GM18870 (cell line): Measurements from ENCODE around the gene MRPL34.

ENCODE experiments used
- ATAC-seq: cut with Tn5 transposase; IDR thresholded peaks from one replicate; pipeline ENCODE4 v1.9.1; 2021; ENCODE audit warnings: moderate library complexity; ENCODE audit not compliant: unreplicated experiment

Gene MRPL34

GRCh38 chr19:17327654-17328516, 22.2 kb downstream of the MRPL34 start:
- no peak for ATAC-seq

DNA sequence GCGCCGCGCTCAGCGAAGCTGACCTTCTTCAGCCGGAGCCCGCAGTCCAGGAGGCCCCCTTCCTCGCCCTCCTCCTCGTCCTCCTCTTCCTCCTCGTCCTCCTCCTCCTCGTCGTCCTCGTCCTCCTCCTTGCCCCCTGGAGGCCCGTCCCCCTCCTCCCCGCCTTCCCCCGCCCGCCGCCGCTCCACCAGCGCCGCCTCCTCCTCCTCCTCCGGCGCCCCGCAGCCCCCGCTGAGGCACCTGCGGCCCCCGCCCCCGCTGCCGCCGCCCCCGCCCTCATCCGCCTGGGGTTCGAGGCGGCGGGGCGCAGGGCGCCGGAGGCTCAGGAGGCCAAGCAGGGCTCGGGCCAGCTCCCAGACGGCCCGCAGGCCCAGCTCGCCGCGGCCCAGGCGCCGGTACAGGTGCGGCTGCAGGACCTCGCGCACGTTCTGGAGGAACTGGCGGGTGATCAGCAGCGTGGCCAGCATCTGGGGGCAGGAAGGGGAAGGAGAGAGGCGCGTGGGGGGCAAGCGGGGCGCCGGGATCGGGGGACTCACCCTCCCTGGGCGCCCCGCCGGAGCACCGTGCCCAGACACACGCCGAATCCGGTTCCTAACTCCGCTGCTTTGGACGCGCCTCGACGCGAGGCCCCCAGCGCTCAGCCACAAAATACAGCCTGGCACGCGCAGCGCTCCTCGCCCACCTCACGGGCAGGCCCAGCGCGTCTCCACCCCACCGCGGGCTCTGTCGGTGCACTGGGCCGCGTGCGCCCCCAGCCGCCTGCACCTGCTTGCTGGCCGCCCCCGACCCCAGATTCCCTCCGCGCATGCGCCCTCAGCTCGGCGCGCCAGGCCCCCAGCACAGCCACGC, 23.1 kb downstream of the MRPL34 start:
- ATAC-seq: no peak

DNA sequence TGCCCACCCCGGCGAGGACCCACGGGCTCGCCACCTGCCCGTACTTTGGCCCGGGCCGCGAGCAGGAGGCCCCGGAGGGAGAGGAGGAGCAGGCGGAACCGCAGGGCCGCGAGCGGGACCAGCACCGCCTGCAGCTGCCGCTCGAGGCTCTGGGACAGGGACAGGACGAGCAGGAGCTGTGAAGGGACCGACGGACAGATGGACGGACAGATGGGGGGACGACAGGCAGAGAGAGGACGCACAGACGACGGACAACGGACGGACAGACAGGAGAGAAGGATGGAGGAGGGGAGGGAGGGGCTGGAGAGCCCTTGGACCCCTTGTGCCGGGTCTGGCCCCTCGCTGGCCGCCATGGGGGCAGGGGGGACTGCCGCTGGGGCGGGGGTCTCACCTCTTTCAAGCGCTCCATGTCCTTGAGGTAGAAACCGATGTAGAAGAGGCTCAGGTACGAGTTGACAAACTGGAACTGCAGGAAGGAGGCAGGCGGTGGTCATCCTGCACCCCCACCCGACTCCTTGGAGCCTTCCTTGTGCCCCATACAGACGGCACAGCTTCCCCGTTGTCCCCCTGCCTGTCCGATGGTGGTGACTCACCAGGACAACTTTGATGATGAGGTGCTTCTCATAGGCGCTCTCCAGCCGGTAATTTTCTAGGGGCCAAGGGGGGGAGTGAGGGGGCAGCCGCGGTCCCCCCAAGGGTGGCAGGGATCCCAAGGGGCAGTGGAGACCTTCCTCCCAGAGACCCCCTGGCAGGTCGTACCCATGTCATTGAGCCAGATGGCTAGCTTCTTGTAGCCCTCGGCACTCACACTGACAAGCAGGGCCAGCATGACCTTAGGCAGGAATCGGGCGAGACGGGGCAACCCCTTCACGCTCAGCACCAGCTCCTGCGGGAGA, 23.9 kb downstream of the MRPL34 start:
- ATAC-seq: no peak

GRCh38 chr19:17330262-17331044, 24.8 kb downstream of the MRPL34 start:
- no peak for ATAC-seq

GRCh38 chr19:17331045-17331558, 25.4 kb downstream of the MRPL34 start:
- ATAC-seq: no peak

- ATAC-seq: no peak
These were observed 26.6 kb downstream of the MRPL34 start for GRCh38 chr19:17332360-17332676.

- no peak for ATAC-seq
These were observed 27.3 kb downstream of the MRPL34 start for GRCh38 chr19:17332677-17333581.

DNA sequence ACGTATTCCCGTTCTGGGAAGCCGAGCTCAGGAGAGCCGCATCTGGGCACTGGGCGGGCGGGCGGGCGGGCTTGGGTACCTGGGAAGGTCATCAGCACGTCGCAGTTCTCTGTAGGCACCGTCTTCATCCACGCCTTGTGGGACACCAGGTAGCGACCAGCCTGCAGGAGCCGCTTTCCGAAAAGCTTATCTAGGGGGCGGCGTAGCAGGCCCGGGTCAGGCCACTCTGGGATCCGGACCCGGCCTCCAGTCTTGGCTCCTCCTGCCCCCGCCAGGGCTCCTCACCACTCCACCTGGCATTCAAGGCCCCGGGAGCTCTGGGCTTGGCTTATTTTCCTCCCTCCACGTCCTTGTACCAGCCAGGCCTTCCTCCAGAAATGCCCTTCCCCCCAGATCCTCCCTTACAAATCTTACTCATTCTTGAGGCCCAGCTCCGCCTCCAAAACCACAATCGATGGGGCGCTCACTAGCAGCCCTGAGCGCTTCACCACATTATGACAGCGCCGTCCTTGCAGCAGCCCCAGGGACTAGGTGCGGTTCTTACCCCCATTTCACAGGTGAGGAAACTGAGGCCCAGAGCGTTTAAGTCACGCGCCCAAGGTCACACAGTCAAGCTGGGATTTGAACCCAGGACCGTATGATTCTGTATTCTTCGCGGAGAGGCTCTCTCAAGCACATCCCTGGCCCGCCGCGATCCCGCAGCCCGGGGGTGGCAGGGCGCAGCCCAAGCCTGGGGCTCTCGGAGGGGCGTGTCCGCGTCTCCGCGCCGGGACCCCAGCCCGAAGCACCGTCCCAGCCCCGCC, 28.1 kb downstream of the MRPL34 start:
- no peak for ATAC-seq

GRCh38 chr19:17334414-17335409, 29.0 kb downstream of the MRPL34 start, which contains the start of gene ANO8:
Gene ANO8, minus strand, starts transcription at chr19:17334855. Its CDS starts 185 bp downstream, at chr19:17334670.
- ATAC-seq: peak; percentile 31

GRCh38 chr19:17335575-17335974, 29.9 kb downstream of the MRPL34 start:
- no peak for ATAC-seq

- peak; percentile 73 for ATAC-seq
These were observed 31.4 kb downstream of the MRPL34 start, which contains the start of gene GTPBP3 for GRCh38 chr19:17336872-17337674. Gene GTPBP3, plus strand, starts transcription at chr19:17337553. Its CDS starts 59 bp downstream, at chr19:17337612.

DNA sequence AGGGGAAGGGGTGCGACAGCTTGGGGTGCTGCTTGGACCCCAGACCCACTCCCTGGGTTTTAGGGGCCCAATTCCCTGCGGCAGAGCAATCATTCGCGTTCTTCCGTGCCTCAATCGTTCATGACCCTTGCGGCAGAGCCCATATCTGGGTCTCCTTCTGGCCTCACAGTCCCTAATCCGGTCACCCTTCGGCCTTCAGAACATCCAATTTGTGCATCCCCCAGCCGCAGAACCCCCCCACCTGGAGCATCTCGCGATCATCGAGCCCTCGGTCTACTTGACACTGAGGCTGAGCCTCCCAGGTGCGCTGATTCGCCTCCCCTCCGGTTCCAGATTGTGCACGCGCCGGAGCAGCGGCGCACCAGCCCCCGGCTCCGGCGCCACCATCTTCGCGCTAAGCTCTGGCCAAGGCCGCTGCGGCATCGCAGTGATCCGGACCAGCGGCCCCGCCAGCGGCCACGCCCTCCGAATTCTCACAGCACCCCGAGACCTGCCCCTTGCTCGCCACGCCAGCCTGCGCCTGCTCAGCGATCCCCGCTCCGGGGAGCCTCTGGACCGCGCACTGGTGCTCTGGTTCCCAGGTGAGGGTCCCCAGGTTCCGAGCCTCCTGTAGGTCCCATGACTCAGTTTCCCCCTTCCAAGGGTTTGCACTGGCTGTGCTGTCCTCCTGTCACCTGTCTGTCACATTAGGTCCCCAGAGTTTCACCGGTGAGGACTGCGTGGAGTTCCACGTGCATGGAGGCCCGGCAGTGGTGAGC, 32.2 kb downstream of the MRPL34 start:
- ATAC-seq: no peak

GRCh38 chr19:17338433-17339078, 32.9 kb downstream of the MRPL34 start:
- ATAC-seq: no peak

DNA sequence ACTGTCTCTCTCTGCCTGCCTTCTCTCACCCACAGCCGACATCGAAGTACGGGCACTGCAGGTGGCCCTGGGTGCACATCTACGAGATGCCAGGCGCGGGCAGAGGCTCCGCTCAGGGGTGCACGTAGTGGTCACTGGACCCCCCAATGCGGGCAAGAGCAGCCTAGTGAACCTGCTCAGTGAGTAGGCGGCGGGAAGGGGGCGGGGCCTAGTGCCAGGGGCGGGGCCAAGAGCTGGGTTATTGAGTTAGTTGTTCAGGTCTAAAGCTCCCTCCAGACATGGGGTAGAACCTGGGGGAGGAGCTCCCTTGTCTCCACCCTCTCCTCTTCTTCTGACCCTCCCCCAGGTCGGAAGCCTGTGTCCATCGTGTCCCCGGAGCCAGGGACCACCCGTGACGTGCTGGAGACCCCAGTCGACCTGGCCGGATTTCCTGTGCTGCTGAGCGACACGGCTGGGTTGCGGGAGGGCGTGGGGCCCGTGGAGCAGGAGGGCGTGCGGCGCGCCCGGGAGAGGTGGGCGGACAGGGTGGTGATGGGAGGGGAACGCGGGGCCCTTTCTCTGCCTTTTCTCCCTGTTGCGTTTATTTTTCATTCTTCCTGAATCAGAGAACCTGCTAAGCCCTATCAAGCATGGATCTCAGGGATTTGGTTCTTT, 33.5 kb downstream of the MRPL34 start:
- no peak for ATAC-seq
